A673 (cell line): ENCODE measurements around the gene ABCG1.

Experiments used
- EZH2 ChIP-seq: fragments of 200-600 bp; sonication (generic); IDR thresholded peaks from 2 replicates; pipeline ENCODE4 v1.6.1; 2017; ENCODE audit warnings: borderline replicate concordance, low read depth, mild to moderate bottlenecking, mixed read lengths, antibody characterized with exemption, low read length; ENCODE audit not compliant: poor library complexity, severe bottlenecking
- TF ChIP-seq, protein P1 (sequence below): fragments of 300-800, 200-600 bp; sonication (generic); conservative IDR thresholded peaks from 2 replicates; pipeline ENCODE4 v1.5.1; 2017; ENCODE audit warnings: low read depth, mild to moderate bottlenecking, antibody characterized with exemption, low read length, moderate library complexity, mixed read lengths

- TF ChIP-seq, protein P1, sequence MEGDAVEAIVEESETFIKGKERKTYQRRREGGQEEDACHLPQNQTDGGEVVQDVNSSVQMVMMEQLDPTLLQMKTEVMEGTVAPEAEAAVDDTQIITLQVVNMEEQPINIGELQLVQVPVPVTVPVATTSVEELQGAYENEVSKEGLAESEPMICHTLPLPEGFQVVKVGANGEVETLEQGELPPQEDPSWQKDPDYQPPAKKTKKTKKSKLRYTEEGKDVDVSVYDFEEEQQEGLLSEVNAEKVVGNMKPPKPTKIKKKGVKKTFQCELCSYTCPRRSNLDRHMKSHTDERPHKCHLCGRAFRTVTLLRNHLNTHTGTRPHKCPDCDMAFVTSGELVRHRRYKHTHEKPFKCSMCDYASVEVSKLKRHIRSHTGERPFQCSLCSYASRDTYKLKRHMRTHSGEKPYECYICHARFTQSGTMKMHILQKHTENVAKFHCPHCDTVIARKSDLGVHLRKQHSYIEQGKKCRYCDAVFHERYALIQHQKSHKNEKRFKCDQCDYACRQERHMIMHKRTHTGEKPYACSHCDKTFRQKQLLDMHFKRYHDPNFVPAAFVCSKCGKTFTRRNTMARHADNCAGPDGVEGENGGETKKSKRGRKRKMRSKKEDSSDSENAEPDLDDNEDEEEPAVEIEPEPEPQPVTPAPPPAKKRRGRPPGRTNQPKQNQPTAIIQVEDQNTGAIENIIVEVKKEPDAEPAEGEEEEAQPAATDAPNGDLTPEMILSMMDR, result no peak
- TF ChIP-seq EZH2, result no peak
Observed at GRCh38 chr21:42234041-42234440, 15.1 kb downstream of the ABCG1 start.
